Measurements from ENCODE around the gene INAVA. TPM values are rescaled to one million over a fixed set of nuclear protein-coding genes. Genes with fewer than 3 reads are reported as not detected.
A peak's percentile ranks its signal among the peaks of the same experiment; 100 is the strongest.

The INAVA gene
- total and polyA plus RNA-seq, 9 of the 15 experiments (the other 6 are each of a cell fraction or from before 2014, with no cell fraction given), result 0.09 TPM; not detected in 8

- no TSS peak for BruUV-seq (replicated peaks)
- Histone ChIP-seq H2AFZ (ENCODE audit: low read depth, low read length) (no peak overlapping the region), H3K27me3 (ENCODE audit: control insufficient read depth in 2 of 2, insufficient read depth in 2 of 2, low read length in 2 of 2) (peaks cover 46 to 77% of the 10 kb centered on the region in 2 experiments), H3K4me3 (no peak overlapping the region), H3K4me1 (replicated peaks in 1 of 2; ENCODE audit: control insufficient read depth in 2 of 2, insufficient read depth in 2 of 2, low read length in 2 of 2) (peaks cover 0 to 12% of the 10 kb centered on the region in 2 experiments; a peak in 1 of 5 replicates), H3K27ac (ENCODE audit: extremely low read depth, low read depth, low read length) (no peak overlapping the region), H3K9ac (ENCODE audit: insufficient read depth in 1 of 2, low read depth in 2 of 2, low read length in 2 of 2) (no peak overlapping the region), H3K79me2 (ENCODE audit: control insufficient read depth, insufficient read depth, low read length) (no peaks in the 10 kb centered on the region), H4K20me1 (replicated peaks; ENCODE audit: control insufficient read depth, insufficient read depth, low read length) (peaks cover 13% of the 10 kb centered on the region), H3K9me1 (ENCODE audit: control insufficient read depth, insufficient read depth, low read length) (no peaks in the 10 kb centered on the region), H3K4me2 (ENCODE audit: insufficient read depth, low read length) (no peak overlapping the region), H3K36me3 (ENCODE audit: control insufficient read depth, insufficient read depth, low read length) (no peaks in the 10 kb centered on the region), H3K9me3 (replicated peaks; ENCODE audit: control insufficient read depth, insufficient read depth, low read depth, low read length) (no peaks in the 10 kb centered on the region)
- peak in 2 of 4 experiments; percentile 18 to 32 for DNase-seq (ENCODE audit: extremely low read depth in 1 of 4, low spot score in 3 of 4)
- ATAC-seq, result no peak; the same call in 1 of the 3 replicates
- 2% methylated on average over 8 of the region's 8 CpGs for WGBS (ENCODE audit: insufficient coverage, low coverage, missing lambda C conversion rate)
- no peak for FAIRE-seq
- ChIA-PET POLR2A (interaction anchor here (0.6 to 0.8 kb wide), 2 partner anchors 10 to 879 kb away, joined by 3 read pairs; no protein-coding TSS in a partner anchor), CTCF (ENCODE audit: low intra/inter-chr PET ratio) (interaction anchor here (0.6 kb wide), 1 partner anchor 297 kb away, joined by 4 read pairs; no protein-coding TSS in a partner anchor)
- in situ Hi-C loops (cut with MboI), result no loop called here
- TF ChIP-seq CTCF (IDR thresholded peaks at IDR 0.05 in 2 of 3, conservative IDR thresholded peaks at IDR 0.05 in 1 of 3; ENCODE audit: insufficient read depth in 2 of 3, low read depth in 1 of 3, low read length in 3 of 3) (no peak), SIN3A (IDR thresholded peaks at IDR 0.05; ENCODE audit: borderline replicate concordance in 2 of 2, control insufficient read depth in 1 of 2, low read depth in 2 of 2, low read length in 2 of 2) (no peak), SMARCA5 (IDR thresholded peaks at IDR 0.05) (no peak), NR3C1 (CRISPR knock-in tag; IDR thresholded peaks at IDR 0.05) (no peak), NFIX (CRISPR knock-in tag; IDR thresholded peaks at IDR 0.05; ENCODE audit: low read depth) (peak; percentile 79), NFIC (IDR thresholded peaks at IDR 0.05) (peak; percentile 92)
- intact Hi-C loops (cut with micrococcal nuclease), result no loop called here
Measured at GRCh38 chr1:200901796-200902444, 7.2 kb downstream of the INAVA start.
